ENCODE results near the gene NOTO. TPM values are rescaled to one million over a fixed set of nuclear protein-coding genes. Genes with fewer than 3 reads are reported as not detected.

Gene NOTO
- total RNA-seq, 2 donors from 2014 or later: not detected

DNA sequence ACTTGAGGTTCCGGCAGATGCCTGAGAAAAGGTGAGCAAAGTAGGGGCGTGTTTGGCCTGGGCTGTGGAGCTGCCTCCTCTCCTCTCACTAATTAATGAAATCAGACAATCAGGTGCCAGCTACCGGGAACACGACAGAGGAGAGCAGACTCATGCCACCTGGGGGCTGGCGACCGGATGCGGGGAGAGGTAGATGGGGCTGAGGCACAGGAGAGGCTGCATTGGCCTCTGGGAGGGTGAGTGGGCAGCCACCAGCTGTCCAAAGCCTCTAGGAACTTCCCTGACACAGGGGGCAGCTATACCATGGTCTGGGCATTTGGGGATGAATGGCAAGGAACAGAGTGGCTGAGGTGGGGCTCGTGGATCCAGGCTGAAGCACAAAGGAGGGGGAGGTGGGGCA is 56.9 kb downstream of the NOTO start:
- no peak overlapping the region for H3K4me3 Mint-ChIP-seq
- no peaks in the 10 kb centered on the region for H3K27me3 Mint-ChIP-seq
- DNase-seq: no peak
- H3K36me3 Mint-ChIP-seq (ENCODE audit: low read depth): peaks cover 2% of the 10 kb centered on the region
- peak overlapping the region; percentile 59 for H3K27ac Mint-ChIP-seq
- ATAC-seq: no peak
- peaks cover 13% of the 10 kb centered on the region for H3K4me1 Mint-ChIP-seq
- H3K9me3 ChIP-seq (ENCODE audit: control insufficient read depth, low read length, poor library complexity, severe bottlenecking): no peaks in the 10 kb centered on the region

DNA sequence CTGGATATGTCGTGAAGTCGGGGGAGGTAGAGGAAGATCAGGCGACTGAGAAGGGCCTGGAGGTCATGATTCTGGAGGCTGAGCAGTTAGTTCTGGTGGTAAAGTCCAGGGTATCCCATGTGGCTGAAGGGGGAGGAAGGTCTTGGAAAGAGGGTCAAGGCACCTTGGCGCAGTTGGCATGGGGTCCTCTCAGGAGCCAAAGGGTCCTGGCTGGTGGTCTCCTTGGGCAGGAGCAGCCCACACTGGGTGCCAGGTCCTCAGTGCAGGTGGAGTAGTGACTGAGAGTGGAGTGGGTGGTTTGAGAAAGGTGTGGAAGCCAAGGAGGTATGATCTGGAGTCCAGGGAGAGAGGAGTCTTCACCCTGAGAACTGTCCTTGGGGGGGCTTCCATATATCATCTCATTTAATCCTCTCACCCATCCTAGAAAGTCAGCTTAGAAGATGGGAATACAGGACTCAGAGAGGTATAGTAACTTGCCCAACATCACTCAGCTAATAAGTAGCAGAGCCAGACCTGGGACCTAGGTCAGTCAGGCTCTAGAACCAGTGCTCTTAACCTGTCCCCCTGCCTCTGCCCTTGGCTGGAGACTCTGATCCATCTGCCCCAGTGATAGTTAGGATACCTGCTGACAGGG is 57.4 kb downstream of the NOTO start:
- H3K27ac Mint-ChIP-seq: peak overlapping the region; percentile 59
- no peak overlapping the region for H3K4me3 Mint-ChIP-seq
- H3K36me3 Mint-ChIP-seq (ENCODE audit: low read depth): peaks cover 2% of the 10 kb centered on the region
- H3K27me3 Mint-ChIP-seq: no peaks in the 10 kb centered on the region
- peaks cover 13% of the 10 kb centered on the region for H3K4me1 Mint-ChIP-seq
- no peaks in the 10 kb centered on the region for H3K9me3 ChIP-seq (ENCODE audit: control insufficient read depth, low read length, poor library complexity, severe bottlenecking)
- no peak for ATAC-seq
- DNase-seq: no peak

DNA sequence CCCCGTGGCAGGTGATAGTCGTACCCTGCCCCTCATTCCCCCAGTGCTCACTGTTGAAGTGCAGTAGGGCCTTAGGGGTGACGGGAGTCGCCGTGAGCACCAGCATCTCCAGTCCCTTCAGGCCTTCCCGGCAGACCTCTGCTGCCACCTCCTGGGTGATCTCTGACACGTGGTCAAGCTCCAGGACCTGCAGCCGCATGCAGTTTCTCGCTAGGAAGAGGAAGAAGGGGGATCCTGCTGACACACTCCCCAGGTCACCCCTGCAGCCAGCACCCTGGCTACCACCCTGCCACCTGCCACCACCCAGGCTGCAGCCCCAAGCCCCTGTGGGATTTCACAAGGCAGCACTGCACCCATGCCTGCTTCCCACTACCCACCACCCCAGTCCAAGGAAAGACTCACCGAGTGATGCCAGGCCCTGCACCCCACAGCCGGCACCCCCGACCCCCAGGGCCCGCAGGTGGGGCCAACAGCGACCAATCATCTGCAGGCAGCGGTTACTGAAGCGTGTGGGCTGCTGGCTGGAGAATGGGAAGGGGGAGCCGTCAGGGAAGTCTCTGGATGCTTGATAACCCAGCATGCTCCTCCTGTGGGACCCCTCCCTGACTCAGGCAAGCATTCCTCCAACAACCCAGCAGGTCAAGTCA is 58.1 kb downstream of the NOTO start:
- DNase-seq (no peak), ATAC-seq (no peak)
- Mint-ChIP-seq H3K4me1 (peaks cover 11% of the 10 kb centered on the region), H3K27me3 (no peaks in the 10 kb centered on the region), H3K4me3 (no peak overlapping the region), H3K36me3 (ENCODE audit: low read depth) (peaks cover 2% of the 10 kb centered on the region), H3K27ac (no peak overlapping the region)
- H3K9me3 ChIP-seq (ENCODE audit: control insufficient read depth, low read length, poor library complexity, severe bottlenecking): no peaks in the 10 kb centered on the region

Other genes with a start within 250 kb of the NOTO start
- gene SFXN5, start 130.9 kb upstream of the NOTO start, total RNA-seq: 10 to 100 TPM in 1 of 2 donors, 1 to 10 TPM in 1; 7.0 to 10.0 TPM
- gene RAB11FIP5, start 89.6 kb upstream of the NOTO start, total RNA-seq: 10 to 100 TPM; 13.1 to 19.4 TPM
- 10 to 100 TPM; 31.9 to 37.0 TPM for gene SMYD5, start 11.7 kb downstream of the NOTO start, total RNA-seq
- 1 to 10 TPM; 4.7 to 5.9 TPM for gene PRADC1, start 30.7 kb downstream of the NOTO start, total RNA-seq
- 100 to 1,000 TPM; 132 to 152 TPM for gene CCT7, start 31.7 kb downstream of the NOTO start, total RNA-seq
- 10 to 100 TPM; 13.3 to 13.5 TPM for gene FBXO41, start 81.9 kb downstream of the NOTO start, total RNA-seq
- gene EGR4, start 91.0 kb downstream of the NOTO start, total RNA-seq: under 1 TPM; 0.52 to 0.70 TPM
- gene ALMS1, start 183.3 kb downstream of the NOTO start, total RNA-seq: 10 to 100 TPM; 22.3 to 26.6 TPM